NCI-H526 treated with DMSO at 0.1 percent for 48 hours (cell line): ENCODE results near the gene CYB5RL.
"Not testable (repeated sequence)": the region's sequence is repeated elsewhere in the genome, so short reads cannot be mapped to it uniquely, and the experiment has no call there.

Source experiments
- DNase-seq: peaks from one replicate; lab custom pipeline; 2025; lab: John Stamatoyannopoulos, UW

The CYB5RL gene

DNA sequence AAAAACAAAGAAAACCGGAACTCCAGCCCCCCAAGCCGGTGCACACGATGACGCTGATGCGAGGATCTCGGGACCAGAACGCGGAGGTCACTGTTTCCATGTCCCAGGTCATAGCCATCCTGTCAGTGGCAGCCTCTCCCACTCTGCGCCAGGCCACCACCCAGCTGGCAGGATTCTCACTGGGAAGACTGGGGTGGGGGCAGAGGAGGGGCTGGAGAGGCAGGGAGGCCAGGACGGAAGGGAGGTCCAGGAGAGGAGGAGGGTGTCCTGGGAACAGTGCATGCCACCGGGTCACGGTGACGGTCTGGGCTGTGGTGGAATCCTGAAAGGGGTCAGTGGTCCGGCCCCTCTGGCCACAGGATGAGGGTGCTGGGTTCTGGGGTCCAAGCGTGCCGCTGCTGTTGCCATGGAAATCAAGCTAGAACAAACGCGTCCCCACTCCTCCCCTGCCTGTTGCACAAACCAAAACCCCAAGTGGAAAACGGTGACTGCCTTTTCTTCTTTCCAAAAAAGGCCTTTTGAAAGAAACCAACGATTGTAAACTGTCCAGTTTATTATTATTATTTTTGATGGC lies 26.2 kb upstream of the CYB5RL start:
- DNase-seq, result no peak

DNA sequence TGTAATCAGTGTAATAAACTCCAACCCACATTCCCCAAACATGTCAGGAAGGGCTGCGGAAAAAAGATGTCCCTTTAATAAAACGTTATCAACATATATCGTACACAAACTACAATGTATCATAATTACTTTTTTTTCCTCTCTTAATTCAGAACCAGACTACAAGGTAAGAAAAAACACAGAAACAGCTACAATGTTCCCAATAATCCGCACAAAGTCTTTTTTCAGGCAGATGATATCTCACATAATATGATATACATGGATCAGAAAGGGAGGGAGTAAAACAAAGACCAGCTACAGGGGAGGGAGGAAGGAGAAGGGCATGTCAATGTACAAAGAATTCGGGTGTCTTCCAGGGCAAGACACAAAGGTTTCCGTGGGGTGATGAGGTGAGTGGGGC lies 25.5 kb upstream of the CYB5RL start:
- no peak for DNase-seq

DNA sequence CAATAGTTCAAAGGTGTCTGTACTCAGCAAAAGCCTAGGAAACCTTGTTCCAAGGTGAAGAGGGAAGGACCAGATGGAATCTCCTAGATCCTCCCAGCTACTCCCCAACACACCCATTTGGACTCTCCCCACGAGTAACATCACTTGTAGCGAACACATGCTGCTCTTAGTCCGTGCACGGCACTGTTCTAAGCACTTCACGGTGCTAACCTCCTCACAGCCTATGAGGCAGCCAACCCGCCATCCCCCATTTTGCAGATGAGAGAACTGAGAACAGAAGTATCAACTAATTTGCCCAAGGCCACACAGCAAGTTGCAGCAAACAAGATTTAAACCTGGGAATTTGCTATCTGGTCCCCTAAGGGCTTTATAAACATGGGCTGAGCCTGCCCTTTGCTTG lies 24.4 kb upstream of the CYB5RL start:
- no peak for DNase-seq

- DNase-seq, result no peak
Measured at GRCh38 chr1:54223441-54224202, 23.8 kb upstream of the CYB5RL start.

- DNase-seq, result no peak
Measured at GRCh38 chr1:54222711-54223110, 22.9 kb upstream of the CYB5RL start.

DNA sequence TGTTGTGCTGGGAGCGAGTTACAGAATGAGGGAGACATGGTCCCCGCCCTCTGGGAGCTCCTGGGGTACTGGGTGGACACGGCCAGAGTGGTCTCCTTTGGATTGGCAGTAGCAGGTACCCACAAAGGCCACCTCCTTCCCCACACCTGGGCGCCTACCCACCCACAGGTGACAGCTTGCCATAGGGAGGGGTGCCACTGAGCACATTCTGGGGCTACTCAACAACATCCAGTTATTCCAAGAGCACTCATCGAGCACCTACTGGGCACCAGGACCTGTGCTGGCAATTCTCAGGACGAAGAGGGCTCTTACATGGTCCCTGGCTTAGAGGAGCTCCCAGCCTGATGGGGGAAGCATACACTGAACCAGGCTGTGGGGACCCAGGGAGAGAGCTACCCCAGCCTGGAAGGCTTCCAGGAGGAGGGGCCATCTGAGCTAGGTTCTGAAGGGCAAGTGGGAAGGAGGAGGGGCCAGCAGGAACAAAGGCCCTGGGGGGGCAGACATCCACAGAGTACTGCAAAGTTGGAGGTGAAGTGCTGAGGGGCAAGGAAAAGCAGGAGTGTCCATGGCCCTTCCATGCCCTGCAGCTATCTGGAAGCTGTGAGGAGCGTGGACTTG lies 22.1 kb upstream of the CYB5RL start:
- DNase-seq, result no peak

DNA sequence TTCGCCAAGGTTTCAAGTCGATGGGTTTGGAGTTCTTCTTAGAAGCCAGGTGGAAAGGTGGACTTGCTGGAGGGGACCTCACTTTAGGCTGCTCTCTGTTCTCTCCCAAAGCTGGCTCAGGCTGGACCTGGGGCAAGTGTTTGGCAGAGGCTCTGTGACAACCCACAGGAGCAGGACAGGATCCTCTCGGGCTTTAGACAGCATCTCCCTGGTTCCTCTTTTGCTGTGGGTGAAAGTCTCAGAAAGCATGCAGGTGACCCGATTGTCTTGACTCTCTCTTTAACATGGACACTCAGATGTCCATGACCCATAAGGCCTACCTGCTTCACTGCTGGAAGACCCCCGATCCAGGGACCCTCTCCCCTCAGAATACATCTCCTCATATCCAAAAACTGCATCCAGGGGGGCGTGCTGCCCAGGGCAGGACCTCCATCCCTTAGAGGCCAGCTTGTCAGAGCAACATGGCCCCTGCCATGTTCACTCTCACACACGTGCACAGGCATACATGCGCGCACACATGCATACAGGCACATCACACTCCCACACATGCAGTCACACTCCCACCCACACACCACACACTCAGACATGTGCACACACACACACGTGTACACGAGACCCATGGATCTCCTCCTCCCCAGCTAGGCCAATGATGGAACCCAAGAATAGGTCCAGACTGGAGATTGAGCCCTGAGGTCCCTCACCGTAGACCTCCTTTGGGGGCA lies 21.4 kb upstream of the CYB5RL start:
- DNase-seq, result no peak

DNA sequence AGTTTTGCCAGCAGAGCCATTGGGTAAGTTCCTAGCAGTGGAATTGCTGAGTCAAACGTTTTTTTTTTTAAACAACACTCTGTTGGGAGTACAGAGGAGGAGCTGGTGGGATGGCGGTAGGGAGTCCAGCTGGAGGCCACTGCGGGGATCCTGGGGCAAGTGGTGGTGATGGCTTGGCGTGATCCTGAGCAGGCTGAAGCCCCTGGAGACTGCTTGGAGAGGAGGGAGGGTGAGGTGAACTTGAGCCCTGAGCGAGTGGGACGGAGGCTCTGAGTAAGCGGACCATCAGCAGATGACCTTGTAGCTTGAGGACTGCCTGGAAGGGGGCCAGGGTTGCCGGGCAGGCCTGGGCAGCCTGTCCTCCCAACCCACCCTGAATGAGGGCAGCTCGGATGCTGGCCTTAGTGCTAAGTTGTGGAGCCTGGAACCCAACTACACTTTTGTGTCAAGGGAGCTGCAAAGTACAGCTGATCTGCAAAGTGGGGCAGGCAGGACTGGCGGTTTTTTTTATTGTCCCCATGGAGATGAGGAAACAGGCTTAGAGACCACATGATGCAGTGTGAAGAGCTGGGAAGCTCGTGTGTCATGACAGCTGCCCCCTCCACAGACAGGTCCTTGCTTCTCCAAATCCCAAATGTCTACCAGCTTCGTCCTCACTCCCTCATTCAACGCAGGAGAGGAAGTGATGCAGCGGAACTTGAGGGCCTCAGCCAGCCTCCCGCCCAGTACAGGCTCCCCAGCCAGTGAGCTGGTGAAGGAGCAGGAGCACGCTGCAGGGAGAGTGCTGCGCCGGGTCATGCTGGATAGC lies 20.4 kb upstream of the CYB5RL start:
- DNase-seq, result no peak

GRCh38 chr1:54219688-54220003 lies 19.8 kb upstream of the CYB5RL start:
- no peak for DNase-seq

DNA sequence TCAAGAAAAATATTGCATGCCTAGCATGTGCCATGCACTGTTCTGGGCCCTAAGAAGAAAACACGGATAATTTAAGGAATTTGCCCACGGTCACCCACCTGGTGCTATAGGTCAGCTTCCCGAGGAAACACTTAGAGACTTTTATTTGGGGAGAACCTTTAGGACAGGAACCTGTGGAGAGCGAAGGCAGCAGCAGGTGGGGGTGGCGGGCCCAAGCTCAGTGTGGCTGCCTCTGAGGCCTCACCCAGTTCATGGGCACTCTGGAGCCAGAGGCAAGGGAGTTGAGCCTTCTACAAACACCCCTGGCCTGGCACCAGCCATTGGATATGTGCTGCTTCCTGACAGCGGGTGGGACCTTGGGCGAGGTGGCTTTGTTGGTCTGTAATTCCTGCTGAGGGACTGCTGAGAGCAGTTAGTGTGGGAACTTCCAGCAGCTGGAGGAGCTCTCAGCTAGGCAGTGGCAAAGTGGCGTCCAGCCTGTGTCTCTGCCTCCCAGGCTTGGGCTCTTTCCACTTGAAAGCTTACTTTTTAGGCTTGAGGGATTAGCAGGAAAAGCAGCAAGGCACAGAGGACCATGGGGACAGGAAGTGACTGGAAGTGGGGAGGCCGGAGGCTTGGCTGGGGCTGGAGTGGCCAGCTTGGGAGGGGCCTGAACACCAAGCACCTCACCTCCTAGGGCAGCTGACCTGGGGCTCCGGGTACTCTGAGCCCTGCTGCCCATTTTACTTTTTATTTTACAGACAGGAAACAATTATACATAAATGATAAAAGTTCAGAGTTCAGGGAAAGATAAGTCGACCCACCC lies 19.3 kb upstream of the CYB5RL start:
- no peak for DNase-seq

DNA sequence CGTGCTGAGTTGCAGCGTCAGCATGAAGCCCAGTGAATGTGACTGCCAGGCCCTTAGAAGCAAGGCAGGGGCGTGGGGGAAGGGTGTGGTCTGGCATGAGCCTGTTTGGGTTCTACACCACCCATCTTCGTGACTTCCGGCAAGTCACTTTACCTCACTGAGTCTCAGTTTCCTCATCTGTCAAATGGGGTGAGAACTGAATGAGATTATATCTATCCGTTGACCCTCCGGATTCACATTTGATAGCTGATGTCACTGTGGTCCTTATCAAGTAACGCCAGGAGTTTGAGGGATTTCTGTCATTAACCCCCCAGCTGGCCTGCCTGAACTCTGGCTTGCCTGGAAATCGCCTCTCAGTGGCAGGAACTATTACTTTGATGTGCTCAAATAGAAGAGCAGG lies 15.7 kb upstream of the CYB5RL start:
- DNase-seq, result no peak

- no peak for DNase-seq
Measured at GRCh38 chr1:54212872-54213271, 13.0 kb upstream of the CYB5RL start.

GRCh38 chr1:54207896-54208295 lies 8.1 kb upstream of the CYB5RL start:
- DNase-seq, result not testable (repeated sequence)

- no peak for DNase-seq
Measured at GRCh38 chr1:54207287-54207686, 7.5 kb upstream of the CYB5RL start.

DNA sequence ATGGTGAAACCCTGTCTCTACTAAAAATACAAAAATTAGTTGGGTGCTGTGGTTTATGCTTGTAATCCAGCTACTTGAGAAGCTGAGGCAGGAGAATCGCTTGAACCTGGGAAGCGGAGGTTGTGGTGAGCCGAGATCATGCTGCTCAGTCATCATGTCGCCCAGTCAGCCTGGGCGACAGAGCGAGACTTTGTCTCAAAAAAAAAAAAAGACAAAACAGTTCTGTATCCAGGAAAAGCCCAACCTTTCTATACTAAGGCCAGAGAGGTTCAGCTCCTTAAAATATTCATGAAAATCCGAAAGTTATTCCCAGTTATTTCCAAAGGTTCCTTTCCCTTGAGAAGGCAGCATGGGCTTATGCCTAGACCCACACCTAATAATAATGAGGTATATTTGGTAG lies 4.4 kb upstream of the CYB5RL start:
- DNase-seq, result no peak

GRCh38 chr1:54200519-54200997 lies 728 bp upstream of the CYB5RL start:
- DNase-seq, result no peak

DNA sequence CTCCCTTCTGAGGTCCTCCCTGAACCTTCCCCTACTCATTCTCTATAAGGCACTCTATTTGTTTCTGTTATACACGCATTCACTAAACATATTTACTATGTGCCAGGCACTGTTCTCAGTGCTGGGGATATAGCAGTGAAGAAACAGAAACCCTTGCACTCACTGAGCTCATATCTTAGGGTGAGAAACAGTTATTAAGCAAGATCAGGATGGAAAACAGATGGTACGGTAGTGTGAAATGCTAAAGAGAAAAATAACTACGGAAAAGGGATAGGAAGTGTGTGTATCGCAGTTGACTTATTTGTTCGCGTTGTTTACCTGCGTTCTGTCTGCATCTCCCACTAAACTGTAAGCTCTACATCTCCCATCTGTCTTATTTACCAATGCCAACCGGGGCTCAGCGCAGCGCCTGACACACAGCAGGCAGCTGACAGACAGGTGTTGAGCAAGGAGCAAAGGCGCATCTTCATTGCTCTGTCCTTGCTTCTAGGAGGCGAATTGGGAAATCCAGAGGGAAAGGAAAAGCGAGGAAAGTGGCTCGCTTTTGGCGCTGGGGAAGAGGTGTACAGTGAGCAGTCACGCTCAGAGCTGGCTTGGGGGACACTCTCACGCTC lies 572 bp downstream of the CYB5RL start:
- DNase-seq, result peak; percentile 48

DNA sequence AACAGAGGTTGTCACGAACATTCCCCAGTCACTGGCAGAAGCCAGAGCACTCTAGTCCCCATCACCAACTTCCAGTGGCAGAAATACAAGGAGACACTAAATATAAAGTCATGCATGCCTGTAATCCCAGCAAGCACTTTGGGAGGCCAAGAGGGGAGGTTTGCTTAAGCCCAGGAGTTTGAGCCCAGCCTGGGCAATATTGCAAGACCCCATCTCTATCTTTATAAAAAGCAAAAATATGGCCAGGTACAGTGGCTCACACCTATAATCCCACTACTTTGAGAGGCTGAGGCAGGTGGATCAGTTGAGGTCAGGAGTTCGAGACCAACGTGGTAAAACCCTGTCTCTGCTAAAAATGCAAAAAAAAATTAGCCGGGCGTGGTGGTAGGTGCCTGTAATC lies 6.4 kb downstream of the CYB5RL start:
- no peak for DNase-seq

DNA sequence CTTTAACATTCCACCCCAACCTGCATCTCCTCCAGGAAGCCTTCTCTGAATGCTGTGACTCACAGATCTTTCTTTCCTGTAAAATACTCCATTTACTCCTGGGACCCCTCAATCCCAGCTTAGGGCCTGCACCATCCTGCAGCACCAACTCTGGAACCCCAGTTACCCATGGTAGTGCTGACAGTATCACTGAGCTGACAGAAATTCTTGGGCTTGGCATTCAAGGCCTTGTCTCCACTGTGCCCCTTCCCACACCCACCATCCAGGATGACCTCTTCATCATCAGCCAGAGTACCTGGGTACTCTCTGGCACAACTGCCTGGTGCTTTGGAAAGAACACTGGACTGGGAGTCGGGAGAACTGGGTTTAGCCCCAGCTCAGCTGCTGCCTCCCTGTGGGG lies 8.3 kb downstream of the CYB5RL start:
- DNase-seq, result no peak

- no peak for DNase-seq
Measured at GRCh38 chr1:54190526-54190925, 9.3 kb downstream of the CYB5RL start.

GRCh38 chr1:54188291-54188690 lies 11.5 kb downstream of the CYB5RL start:
- no peak for DNase-seq
